Spinal cord (tissue), 10 donors: ENCODE measurements around the gene TCF4. TPM values are rescaled to one million over a fixed set of nuclear protein-coding genes. Genes with fewer than 3 reads are reported as not detected.

Experiments
- DNase-seq, 6 donors: peaks; one replicate each; pipeline versions ENCODE4 v3.0.0 to v3.0.0-alpha.2; 2013 to 2015; ENCODE audit warnings: low spot score in 6 of 6, low read depth in 4 of 6
- H3K27ac ChIP-seq: one replicate; pipeline ENCODE4 v1.5.1; 2013; ENCODE audit warnings: low read depth, low read length, control low read depth
- H3K27me3 ChIP-seq: one replicate; pipeline ENCODE4 v1.6.1; 2013; ENCODE audit warnings: low read length; ENCODE audit not compliant: control insufficient read depth, insufficient read depth
- H3K36me3 ChIP-seq: one replicate; pipeline ENCODE4 v1.6.1; 2013; ENCODE audit warnings: low read length; ENCODE audit not compliant: control insufficient read depth, insufficient read depth
- H3K4me1 ChIP-seq: one replicate; pipeline ENCODE4 v1.6.1; 2013; ENCODE audit warnings: low read length; ENCODE audit not compliant: control insufficient read depth, insufficient read depth
- H3K4me3 ChIP-seq: one replicate; pipeline ENCODE4 v1.5.1; 2013; ENCODE audit warnings: low read depth, low read length, control low read depth
- H3K9me3 ChIP-seq: one replicate; pipeline ENCODE4 v1.6.1; 2013; ENCODE audit warnings: low read length; ENCODE audit not compliant: control insufficient read depth, insufficient read depth
- WGBS: methylation state at CpG from one replicate; pipeline ENCODE4 v1.1.5; 2013; ENCODE audit warnings: missing lambda C conversion rate; ENCODE audit not compliant: insufficient coverage; 5-methylcytosine and 5-hydroxymethylcytosine counted together
- polyA plus RNA-seq, 2 donors: library from polyadenylated mRNA; unstranded; fragments of 120-200 nt; gene quantifications; one replicate each; pipeline ENCODE4 v1.2.1, GENCODE V29; 2013; ENCODE audit not compliant: insufficient read length in 2 of 2
- total RNA-seq, 2 donors: library from RNA; depleted of rRNA in 1 of 2; stranded (reverse); fragments of 120-200 nt in 1 of 2; fragments of >200 nt in 1 of 2; gene quantifications; one replicate each; pipeline versions ENCODE4 v1.2.3 to v1.2.4, GENCODE V29; 2013 to 2014
- donor health status: healthy.

TCF4 gene
- total and polyA plus RNA-seq, 4 donors, result 57.1 to 234 (median 138) TPM

DNA sequence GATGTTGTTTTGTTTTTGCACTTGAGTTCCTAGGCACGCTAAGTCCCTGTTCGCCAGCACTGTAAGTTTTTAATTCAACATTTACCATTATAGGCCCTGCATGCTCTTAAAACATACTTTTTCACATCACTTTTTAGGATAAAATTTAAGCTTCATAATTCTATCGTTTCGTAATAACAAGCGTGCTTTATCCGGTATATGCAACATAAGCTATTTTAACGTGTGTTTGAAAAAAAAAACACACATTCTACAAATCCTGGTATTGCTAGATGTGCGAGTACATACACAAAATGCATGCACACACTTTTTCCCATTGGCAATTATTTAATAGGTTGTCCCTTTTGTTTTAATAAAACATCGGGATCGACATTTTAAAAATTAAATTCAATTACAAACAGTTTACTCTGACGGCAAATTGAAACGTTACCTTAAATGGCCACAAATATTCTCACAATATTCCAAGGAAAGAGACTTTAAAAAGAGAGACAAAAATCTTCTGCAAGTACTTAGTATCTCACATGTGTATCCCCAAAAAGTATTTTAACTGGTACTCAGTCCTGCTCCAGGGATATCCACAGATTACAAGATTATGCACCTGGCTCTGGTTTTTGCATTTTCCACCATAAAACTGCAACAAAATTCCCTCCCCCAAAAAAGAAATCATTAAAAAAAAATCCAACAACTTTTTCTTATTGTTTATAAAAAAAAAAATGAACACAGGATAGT is 1.0 kb upstream of the TCF4 start:
- Histone ChIP-seq H3K9me3 (no peaks in the 10 kb centered on the region), H3K27me3 (no peaks in the 10 kb centered on the region), H3K4me3 (peak overlapping the region; percentile 77), H3K27ac (peak overlapping the region; percentile 93), H3K36me3 (no peaks in the 10 kb centered on the region), H3K4me1 (peaks cover 5% of the 10 kb centered on the region)
- whole genome bisulfite sequencing, result no CpG with 5 or more reads among the region's 12 CpGs
- peak in 2 of 6 donors; percentile 31 to 75 for DNase-seq

DNA sequence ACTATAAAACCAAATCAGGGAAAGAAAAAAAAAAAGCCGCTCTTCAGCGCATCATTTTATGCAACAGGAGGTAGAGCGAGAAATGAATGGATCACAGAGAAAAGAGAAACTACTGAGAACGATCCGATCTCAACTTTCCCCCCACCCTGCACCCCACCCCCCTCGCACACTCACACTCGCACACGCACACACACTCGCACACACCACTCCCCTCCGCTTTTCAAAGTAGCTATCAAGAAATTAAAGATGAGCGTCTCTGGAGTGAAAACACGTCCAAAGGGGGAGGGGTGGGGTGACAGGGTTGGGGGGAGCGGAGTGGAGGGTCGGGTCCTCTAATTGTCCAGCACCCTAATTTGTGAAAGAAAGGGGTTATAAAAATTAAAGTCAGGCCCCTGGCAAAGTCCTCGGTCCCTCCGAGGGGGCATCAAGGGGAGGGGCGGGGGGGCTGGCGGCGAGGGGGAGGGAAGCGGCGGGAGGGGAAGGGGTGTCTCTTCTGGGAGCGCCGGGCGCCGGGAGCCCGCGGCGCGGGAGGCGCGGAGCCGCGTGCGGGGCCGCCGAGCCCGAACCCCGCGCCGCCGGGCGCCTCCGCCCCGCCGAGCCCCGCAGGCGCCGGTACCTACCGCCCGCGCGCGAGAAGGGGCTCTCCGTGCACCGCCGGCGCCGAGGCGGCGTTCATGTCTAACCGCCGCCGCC is 428 bp downstream of the TCF4 start:
- 0% methylated on average over 46 of the region's 63 CpGs for WGBS
- Histone ChIP-seq H3K4me3 (peak overlapping the region; percentile 77), H3K4me1 (peaks cover 5% of the 10 kb centered on the region), H3K27ac (peak overlapping the region; percentile 91), H3K36me3 (no peaks in the 10 kb centered on the region), H3K27me3 (no peaks in the 10 kb centered on the region), H3K9me3 (no peaks in the 10 kb centered on the region)
- peak in 4 of 6 donors; percentile 42 to 84 (median 68) for DNase-seq

DNA sequence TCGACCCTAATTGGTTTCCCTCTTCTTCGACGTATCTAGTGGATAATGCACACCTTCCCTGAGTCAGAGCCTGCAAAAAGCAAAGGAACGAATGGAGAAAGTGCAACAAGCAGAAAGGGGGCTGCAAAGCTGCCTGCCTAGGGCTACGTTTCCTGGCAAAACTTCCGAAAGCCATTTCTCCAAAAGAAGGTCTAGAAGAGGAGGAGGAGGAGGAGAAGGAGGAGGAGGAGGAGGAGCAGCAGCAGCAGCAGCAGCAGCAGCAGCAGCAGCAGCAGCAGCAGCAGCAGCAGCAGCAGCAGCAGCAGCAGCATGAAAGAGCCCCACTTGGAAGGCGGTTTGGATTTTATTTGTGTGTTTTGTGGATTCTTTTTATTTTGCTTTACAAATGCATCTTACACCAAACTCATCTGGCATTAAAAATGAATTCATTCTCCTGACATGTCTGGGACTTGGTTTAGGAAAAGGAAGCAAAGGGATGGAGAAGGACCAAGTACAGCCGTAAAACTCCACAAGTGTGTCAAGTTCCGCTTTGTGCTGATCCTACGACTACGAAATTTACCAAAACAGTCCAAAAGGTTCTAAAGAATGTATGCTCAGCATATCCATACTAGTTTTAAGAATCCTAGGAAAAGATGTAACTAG is 2.0 kb downstream of the TCF4 start:
- Histone ChIP-seq H3K4me1 (peaks cover 5% of the 10 kb centered on the region), H3K4me3 (peak overlapping the region; percentile 59), H3K27ac (peak overlapping the region; percentile 91), H3K9me3 (no peaks in the 10 kb centered on the region), H3K36me3 (no peaks in the 10 kb centered on the region), H3K27me3 (no peaks in the 10 kb centered on the region)
- peak in 4 of 6 donors; percentile 48 to 82 (median 74) for DNase-seq
- 8% methylated on average over 4 of the region's 11 CpGs for WGBS

DNA sequence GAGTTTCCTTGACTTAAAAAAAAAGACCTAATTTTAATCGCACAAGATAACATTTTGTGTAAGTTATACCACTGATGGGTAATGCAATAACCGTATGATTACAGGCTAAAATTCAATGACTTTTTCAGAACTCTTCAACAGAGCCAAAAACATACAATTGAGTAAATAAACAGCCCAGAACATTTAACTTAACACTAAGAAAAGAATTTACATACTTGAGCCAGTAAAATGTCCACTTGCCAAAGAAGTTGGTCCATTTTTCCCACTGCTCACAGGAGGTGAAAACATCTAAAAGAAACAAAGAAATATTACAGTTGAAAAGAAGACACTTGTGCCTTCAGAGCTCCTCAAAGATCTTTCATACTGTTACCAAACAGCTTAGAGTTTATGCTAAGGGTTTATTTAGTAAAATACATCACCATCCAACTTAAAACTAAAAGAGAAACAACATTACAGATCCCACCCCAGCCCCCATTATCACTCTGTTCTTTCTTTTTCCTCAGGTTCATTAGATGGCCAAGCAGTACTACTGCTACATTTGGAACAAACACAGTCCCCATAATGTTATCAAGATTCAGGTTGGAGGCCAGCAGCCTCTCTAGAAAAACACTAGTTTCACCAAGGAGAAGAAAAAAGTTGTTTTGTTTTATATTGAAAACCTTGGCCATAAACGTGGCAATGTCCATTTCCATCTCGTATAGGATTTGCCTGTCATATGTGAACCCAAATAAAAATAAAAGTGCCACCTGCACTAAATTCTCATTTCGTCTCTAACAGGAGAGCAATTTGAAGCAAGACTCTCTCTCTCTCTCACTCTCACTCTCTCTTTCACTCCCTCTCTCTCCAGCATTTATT is 2.7 kb downstream of the TCF4 start:
- Histone ChIP-seq H3K4me3 (peak overlapping the region; percentile 59), H3K36me3 (no peaks in the 10 kb centered on the region), H3K9me3 (no peaks in the 10 kb centered on the region), H3K27me3 (no peaks in the 10 kb centered on the region), H3K27ac (peak overlapping the region; percentile 91), H3K4me1 (peaks cover 5% of the 10 kb centered on the region)
- DNase-seq, result peak in 2 of 6 donors; percentile 34 to 35
- 0% methylated on average over 1 of the region's 5 CpGs for WGBS

DNA sequence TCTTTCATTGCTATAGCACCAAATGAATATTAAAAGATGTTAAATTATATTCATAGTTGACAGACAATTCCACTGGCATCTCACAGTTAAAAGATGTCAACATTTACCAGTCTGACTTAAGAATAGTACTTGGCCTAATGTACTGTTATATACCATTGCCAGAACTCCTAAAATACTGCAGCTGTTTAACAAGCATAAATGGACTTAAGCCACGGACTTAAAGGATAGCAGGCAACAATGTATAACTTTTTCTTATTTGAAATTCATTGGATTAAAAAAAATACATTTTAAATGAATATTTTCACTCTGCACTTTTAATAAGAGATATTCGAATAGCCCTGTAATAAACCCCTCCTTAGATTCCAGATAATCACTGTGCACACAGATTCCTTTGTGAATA is 3.8 kb downstream of the TCF4 start:
- DNase-seq, result peak in 2 of 6 donors; percentile 32 to 37
- Histone ChIP-seq H3K4me1 (no peaks in the 10 kb centered on the region), H3K4me3 (peak overlapping the region; percentile 59), H3K9me3 (no peaks in the 10 kb centered on the region), H3K36me3 (no peaks in the 10 kb centered on the region), H3K27me3 (no peaks in the 10 kb centered on the region), H3K27ac (no peak overlapping the region)
- WGBS, result 40% methylated on average over 1 of the region's 2 CpGs

DNA sequence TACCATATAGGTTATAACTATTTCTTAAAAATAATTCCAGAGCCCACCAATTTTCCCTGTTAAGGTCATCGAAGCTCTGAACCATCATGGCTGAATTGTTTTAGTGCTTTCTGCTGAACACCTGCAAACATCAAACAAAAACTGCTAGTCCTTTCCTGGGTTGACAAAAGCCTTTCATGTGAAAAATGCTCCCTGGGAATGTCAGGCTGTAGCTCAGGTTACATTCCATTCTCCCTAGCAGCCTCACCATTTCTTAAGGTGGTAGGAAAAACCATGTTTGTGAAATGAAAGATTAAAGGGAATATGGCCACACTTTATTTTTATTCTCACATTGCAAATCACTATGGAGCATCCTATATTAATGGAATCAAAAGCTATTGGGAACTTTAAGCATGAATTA is 5.7 kb downstream of the TCF4 start:
- no peak for DNase-seq
- Histone ChIP-seq H3K4me3 (no peak overlapping the region), H3K4me1 (no peaks in the 10 kb centered on the region), H3K9me3 (no peaks in the 10 kb centered on the region), H3K27me3 (no peaks in the 10 kb centered on the region), H3K36me3 (no peaks in the 10 kb centered on the region), H3K27ac (no peak overlapping the region)
- no CpG with 5 or more reads among the region's 1 CpG for WGBS

DNA sequence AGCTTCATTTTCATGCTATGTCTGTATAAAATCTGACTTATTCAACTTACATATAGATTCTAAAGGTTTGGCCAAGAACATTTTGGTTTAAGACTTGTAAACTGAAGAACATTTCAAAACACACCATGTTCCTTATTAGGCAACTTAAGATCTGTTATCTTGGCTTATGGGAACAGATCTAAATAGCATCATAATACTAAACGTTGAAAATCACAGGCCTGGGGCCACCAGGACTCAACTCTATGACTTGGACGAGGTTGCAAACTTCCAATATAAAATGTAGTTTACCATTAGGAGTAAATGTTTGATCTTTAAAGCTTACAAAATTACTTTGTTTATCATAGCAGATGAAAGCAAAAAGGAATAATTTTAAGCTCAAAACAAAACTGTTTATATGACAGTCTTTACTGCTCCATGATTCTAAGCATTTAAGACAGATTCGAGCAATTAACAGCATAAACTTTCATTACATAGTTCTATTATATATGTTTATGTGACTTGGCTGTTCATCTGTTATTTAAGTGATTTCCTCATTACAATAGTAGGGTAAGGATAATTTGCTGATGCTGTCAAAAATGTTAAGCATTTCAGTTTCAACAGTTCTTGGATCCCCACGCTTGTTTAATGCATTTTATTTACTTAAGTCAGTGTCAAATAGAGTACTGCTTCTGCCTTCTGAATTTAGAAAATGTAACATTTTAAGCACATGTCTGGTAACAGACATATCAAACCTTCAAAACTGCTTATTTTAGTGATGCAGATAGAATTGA is 8.3 kb downstream of the TCF4 start:
- Histone ChIP-seq H3K36me3 (no peaks in the 10 kb centered on the region), H3K4me3 (no peak overlapping the region), H3K27ac (no peak overlapping the region), H3K27me3 (no peaks in the 10 kb centered on the region), H3K9me3 (no peaks in the 10 kb centered on the region), H3K4me1 (no peaks in the 10 kb centered on the region)
- DNase-seq, result peak in 1 of 6 donors; percentile 15
- no CpG with 5 or more reads among the region's 4 CpGs for WGBS

DNA sequence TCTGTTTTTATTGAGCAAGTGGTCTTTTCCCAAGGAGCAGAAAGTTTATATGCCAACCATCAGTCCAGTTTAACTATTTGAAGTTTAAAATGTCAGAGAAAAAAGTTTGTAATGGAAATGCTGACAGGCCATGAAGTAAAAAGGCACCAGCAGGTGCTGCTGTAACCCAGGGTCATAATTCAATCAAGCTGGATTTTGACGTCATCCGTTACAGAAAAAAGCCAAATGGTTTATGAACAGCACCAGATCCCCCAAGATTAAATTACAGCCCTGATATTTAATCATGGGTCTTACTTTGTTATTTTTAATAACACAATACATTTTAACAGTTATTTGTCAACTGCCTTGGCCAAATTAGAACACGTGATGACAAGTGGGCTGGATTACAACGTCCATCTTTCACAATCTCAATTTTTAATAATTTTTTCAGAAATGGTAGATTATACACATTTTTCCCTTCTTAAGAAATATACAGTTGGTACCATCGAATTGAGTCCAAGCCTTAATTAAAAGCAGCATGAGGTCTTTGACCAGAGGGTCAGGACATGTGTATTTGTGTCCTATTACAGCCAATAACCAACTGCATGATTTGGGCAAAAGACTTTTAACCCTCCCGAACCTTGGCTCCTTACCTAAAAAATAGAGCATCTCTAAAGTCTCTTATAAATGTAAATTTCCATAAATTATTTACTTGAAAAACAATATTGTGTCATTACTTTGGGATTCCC is 10.0 kb downstream of the TCF4 start:
- H3K4me3 ChIP-seq, result no peak overlapping the region
- no peaks in the 10 kb centered on the region for H3K9me3 ChIP-seq
- no peaks in the 10 kb centered on the region for H3K4me1 ChIP-seq
- H3K36me3 ChIP-seq, result peaks cover 3% of the 10 kb centered on the region
- no CpG with 5 or more reads among the region's 6 CpGs for WGBS
- H3K27me3 ChIP-seq, result no peaks in the 10 kb centered on the region
- H3K27ac ChIP-seq, result no peak overlapping the region
- no peak for DNase-seq
